ENCODE data around the gene TMEM69. TPM values are rescaled to one million over a fixed set of nuclear protein-coding genes. Genes with fewer than 3 reads are reported as not detected.
A peak's percentile ranks its signal among the peaks of the same experiment; 100 is the strongest.

The TMEM69 gene, protein sequence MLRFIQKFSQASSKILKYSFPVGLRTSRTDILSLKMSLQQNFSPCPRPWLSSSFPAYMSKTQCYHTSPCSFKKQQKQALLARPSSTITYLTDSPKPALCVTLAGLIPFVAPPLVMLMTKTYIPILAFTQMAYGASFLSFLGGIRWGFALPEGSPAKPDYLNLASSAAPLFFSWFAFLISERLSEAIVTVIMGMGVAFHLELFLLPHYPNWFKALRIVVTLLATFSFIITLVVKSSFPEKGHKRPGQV
- 10 to 100 TPM; 21.8 to 22.4 TPM for total RNA-seq

DNA sequence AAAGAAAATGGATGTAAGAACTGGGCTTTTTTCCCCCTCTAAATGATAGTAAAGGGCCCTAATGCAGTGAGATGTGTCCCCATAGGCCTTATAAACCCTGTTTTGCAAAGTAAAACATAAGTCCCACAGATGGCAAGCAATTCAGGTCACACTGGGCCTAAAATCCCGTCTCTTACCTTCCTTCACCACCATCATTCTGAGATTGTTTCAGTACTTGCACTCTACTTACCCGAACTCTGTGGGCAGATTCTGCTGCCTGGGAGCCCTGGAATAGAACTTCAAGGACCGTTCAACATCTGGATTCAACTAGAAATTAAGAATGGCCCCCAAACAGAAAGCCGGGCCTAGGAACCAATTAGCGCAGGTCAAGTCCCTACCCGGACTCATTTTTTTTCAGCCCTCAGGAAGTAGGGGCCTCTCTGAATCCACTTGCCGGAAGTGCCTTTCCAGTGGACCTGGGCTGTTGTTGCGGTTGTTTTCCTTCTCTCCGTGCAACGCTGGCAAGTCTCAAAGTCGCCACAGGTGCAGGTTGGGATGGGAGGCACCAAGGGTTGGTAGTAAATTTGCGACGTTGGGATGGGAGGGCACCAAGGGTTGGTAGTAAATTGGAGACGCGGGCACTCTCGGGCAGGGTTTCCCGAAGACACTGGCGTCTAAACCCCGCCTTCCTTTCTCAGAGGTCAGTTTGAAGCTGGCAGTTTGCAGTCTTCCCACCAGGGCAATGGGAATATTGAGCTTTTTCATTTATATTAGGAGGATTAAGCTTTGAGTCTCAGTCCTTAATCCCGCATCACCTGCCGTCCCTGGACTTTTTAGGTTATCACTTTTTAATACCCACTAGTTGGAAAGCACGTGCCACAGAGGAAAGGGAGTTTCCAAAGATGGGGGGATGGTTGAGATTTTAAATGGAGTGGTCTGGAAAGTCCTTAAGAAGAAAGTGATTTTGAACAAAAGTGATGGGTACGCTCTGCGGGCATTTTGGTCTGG is at the start of gene TMEM69:
Gene TMEM69 (plus strand): TSS at position 428 of the 987 bp plus-strand sequence. CDS start 2,888 bp downstream, outside the sequence.
- ATAC-seq (ENCODE audit: low read depth), result no peak

DNA sequence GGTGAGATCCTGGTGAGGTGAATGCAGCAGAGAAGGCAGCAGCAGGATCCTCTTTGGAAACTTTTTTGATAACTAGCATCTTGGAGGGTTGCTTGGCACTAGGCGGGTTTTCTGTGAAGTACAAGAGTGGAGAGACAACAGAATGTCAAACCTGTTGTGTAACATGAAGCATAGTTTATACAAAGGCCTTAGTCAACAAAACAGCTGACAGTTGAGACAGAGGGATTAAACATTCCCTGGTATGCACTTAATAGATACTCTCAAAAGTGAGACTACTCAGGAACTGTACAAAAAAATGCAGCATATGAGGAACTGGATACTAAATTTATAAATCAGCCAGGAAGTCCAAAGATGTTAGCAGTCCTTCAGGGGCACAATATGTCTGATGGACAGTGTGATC is 47.7 kb upstream of the TMEM69 start:
- Mint-ChIP-seq H3K4me3 (no peak overlapping the region), H3K27ac (no peak overlapping the region), H3K27me3 (no peaks in the 10 kb centered on the region), H3K36me3 (peaks cover 11% of the 10 kb centered on the region), H3K4me1 (peaks cover 1% of the 10 kb centered on the region), H3K9me3 (no peaks in the 10 kb centered on the region)
- no peak for DNase-seq
- ATAC-seq (ENCODE audit: low read depth), result no peak
- POLR2A ChIA-PET, result no interaction called here

More for the DNA sequence above, at the start of gene TMEM69:
- peaks cover 18% of the 10 kb centered on the region for H3K4me1 Mint-ChIP-seq
- no peaks in the 10 kb centered on the region for H3K27me3 Mint-ChIP-seq
- POLR2A ChIA-PET, result interaction anchor here (0.9 to 2.4 kb wide), 11 partner anchors 16 to 1057 kb away, joined by 3 to 21 read pairs (median 5); partner anchors contain the start of genes IPP, MAST2, NASP and RPS8
- peaks cover 6% of the 10 kb centered on the region for H3K36me3 Mint-ChIP-seq
- peak within 1 kb of the TSS; percentile 99 for H3K27ac Mint-ChIP-seq
- no peaks in the 10 kb centered on the region for H3K9me3 Mint-ChIP-seq
- H3K4me3 Mint-ChIP-seq, result peak within 1 kb of the TSS; percentile 92
- peak; percentile 77 for DNase-seq

DNA sequence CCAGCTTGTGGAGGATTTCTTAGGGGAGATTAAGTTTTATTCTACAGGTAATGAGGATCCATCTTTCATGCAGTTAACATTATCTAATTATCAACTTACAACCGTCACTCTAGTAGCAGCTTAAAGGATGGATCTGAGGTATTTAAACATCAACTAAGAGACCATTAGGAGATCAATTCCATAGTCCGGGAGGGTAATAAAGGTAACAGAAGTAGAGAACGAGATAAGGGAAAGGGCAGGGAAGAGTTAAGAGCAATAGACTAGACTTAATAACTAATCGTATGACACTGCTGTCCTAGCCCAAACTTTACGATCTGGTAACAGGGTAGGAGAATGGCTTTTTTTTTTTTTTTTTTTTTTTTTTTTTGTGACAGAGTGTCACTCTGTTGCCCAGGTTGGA is 44.7 kb upstream of the TMEM69 start:
- Mint-ChIP-seq H3K4me3 (no peak overlapping the region), H3K9me3 (no peaks in the 10 kb centered on the region), H3K27ac (no peak overlapping the region), H3K36me3 (peaks cover 15% of the 10 kb centered on the region), H3K4me1 (peaks cover 1% of the 10 kb centered on the region), H3K27me3 (no peaks in the 10 kb centered on the region)
- no peak for ATAC-seq (ENCODE audit: low read depth)
- no peak for DNase-seq
- POLR2A ChIA-PET, result interaction anchor here (0.5 kb wide), 1 partner anchor 556 kb away, joined by 3 read pairs; no protein-coding TSS in a partner anchor

DNA sequence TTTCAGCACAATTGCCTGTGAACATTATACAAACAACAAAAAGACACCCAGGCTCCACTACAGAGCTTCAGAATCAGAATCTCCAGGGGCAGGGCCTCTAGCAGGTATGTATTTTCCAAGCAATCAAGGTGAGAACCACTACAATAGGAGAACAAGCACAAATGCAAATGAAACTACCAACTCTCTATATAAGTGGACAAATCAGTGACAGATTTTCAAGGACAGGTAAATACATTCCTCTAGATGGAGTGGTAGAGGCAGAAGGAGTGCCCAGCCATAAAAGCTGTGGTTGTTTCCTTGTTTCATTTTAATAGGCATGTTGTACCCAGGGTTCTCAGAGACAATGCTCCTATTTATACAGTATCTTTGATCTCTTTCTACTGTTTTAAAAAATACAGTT is 44.0 kb upstream of the TMEM69 start:
- Mint-ChIP-seq H3K36me3 (peaks cover 15% of the 10 kb centered on the region), H3K4me1 (peaks cover 1% of the 10 kb centered on the region), H3K27ac (no peak overlapping the region), H3K9me3 (no peaks in the 10 kb centered on the region), H3K4me3 (no peak overlapping the region), H3K27me3 (no peaks in the 10 kb centered on the region)
- POLR2A ChIA-PET, result no interaction called here
- no peak for ATAC-seq (ENCODE audit: low read depth)
- no peak for DNase-seq

DNA sequence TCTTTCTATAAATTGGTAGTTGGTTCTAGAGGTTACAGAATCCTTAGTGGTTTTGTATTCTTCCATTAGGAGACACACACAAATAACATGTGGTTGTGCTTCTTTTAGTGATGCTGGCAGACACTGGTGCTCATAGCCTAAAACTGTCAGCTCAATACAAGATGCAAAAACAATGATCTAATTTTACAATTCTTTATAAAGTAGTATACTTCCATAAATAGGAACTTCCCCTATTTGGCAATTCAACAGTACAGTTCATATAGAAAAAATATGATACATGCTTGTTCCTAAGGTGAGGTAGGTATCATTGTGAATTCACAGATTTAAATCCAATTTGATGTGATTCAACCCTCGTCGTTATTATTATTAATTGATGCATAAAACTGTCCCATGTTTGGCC is 43.3 kb upstream of the TMEM69 start:
- POLR2A ChIA-PET, result no interaction called here

DNA sequence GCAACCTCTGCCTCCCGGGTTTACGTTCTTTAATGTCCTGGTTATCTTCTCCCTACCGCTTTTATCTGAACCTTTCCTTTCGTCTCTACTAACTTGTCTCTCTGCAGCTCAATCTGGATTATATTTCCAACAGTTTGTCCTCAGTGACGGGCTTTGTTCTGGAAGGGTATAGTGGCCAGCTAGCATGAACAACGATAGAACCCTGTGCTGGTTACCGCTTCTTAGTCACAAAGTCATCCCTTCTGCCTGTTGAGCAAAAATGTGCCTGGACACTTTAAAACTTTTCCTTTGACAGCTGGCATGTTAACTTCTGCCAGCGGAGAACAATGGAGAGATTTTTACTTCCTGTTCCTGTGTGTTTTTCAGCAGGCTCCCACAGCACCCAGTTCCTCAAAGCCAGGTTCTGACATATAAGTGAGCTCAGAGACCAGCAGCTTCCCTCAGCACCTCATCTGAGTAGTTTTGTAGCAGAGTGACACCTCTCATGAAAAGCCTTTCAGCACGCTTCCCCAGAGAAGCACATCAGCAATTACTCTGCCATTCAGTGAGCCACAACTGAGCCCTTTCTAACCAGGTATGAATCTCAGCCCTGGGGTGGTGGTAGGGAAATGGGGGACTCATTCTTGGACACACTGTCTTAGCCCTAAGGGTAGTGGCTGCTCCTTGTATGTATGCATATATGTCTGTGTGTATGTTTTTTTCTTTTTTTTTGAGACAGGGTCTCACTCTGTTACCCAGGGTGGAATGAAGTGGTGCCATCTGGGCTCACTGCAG is 40.5 kb upstream of the TMEM69 start:
- no peak overlapping the region for H3K4me3 Mint-ChIP-seq
- POLR2A ChIA-PET, result no interaction called here
- no peak overlapping the region for H3K27ac Mint-ChIP-seq
- no peak for DNase-seq
- ATAC-seq (ENCODE audit: low read depth), result no peak
- H3K27me3 Mint-ChIP-seq, result no peaks in the 10 kb centered on the region
- H3K4me1 Mint-ChIP-seq, result peaks cover 3% of the 10 kb centered on the region
- H3K9me3 Mint-ChIP-seq, result no peaks in the 10 kb centered on the region
- peaks cover 14% of the 10 kb centered on the region for H3K36me3 Mint-ChIP-seq

More for the DNA sequence above, 43.3 kb upstream of the TMEM69 start:
- Mint-ChIP-seq H3K27me3 (no peaks in the 10 kb centered on the region), H3K4me3 (no peak overlapping the region), H3K27ac (no peak overlapping the region), H3K9me3 (no peaks in the 10 kb centered on the region), H3K4me1 (peaks cover 1% of the 10 kb centered on the region), H3K36me3 (peaks cover 16% of the 10 kb centered on the region)
- DNase-seq, result no peak
- ATAC-seq (ENCODE audit: low read depth), result no peak

DNA sequence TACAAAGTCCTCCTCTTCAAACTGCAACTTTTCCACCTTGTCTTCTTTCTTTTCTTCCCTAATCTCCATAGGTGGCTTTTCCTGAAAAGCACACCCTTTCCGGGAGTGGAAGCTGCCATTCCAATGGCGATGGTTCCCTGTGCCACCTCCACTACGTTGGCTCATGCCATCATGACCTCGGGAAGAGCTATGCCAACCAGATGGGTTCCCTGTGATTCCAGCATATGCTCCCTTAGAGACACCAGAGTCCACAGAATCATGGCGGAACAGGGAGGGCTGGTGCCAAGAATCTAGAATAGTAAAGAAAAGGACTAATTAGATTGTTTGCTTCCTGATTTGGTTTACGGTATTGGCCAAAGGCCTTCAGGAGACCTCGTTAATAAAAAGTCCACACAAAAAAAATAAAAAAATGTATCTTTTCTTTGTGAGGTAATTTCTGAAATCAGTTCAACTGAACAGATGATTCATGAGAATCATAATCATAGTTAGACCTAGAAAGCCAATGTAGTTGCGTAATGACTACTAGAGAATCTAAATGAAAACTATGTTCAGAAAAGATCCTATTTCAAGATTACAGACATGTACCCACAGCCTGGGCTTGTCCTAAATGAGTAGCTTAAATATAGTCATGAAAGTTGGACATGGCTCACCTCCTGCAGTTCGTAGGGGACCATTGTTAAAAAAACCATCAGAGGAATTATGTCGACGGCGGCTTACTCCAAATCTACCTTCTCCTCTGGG is 33.3 kb upstream of the TMEM69 start:
- Mint-ChIP-seq H3K27me3 (no peaks in the 10 kb centered on the region), H3K9me3 (no peaks in the 10 kb centered on the region), H3K4me1 (peaks cover 4% of the 10 kb centered on the region), H3K27ac (no peak overlapping the region), H3K4me3 (no peak overlapping the region), H3K36me3 (peaks cover 28% of the 10 kb centered on the region)
- POLR2A ChIA-PET, result no interaction called here
- no peak for DNase-seq
- ATAC-seq (ENCODE audit: low read depth), result no peak

DNA sequence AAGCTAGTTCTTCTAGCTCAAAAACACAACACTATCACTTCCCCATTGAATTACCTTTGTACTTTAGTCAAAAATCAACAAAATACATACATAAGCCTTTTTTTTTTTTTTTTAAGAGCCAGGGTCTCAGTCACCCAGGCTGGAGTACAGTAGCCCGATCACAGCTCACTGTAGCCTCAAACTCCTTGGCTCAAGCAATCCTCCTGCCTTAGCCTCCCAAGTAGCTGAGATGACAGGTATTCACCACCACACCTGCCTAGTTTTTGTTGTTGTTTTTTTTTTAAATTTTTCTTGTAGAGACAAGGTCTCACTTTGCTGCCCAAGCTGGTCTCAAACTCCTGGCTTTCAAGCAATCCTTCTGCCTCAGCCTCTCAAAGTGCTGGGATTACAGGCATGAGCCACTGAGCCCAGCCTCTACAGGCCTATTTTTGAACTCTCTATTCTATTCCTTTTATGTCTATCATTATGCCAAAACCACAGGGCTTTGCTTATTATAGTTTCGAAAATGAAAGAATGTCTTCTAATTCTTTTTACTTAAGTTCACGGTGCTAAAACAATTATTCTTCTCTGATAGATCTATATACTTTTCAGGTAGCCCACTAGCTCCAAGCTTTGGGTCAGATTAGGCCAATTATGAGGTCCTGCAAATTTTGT is 31.3 kb upstream of the TMEM69 start:
- no peaks in the 10 kb centered on the region for H3K9me3 Mint-ChIP-seq
- peaks cover 28% of the 10 kb centered on the region for H3K36me3 Mint-ChIP-seq
- no peak for DNase-seq
- H3K27me3 Mint-ChIP-seq, result no peaks in the 10 kb centered on the region
- H3K27ac Mint-ChIP-seq, result no peak overlapping the region
- POLR2A ChIA-PET, result no interaction called here
- no peak for ATAC-seq (ENCODE audit: low read depth)
- H3K4me1 Mint-ChIP-seq, result peaks cover 4% of the 10 kb centered on the region
- no peak overlapping the region for H3K4me3 Mint-ChIP-seq

DNA sequence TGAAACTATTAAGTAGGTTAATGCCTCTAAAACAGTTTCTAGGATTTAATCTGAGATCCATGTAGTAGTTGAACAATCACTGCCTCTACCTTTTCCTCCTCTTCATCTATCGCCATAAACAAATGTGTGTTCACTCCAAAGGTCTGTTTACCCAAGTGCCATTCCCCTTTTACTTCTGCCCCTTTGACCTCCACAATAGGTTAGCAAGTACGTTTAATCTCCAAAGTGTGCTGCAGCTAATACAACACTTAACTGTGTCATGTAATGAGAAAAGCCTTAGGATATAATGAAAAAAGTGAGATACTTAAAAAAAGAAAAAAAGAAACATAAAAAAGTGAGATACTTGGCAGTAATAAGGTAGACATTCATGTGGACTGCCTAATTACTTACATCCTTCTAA is 29.8 kb upstream of the TMEM69 start:
- H3K4me1 Mint-ChIP-seq, result peaks cover 4% of the 10 kb centered on the region
- ATAC-seq (ENCODE audit: low read depth) (no peak), DNase-seq (no peak)
- peaks cover 21% of the 10 kb centered on the region for H3K36me3 Mint-ChIP-seq
- no peaks in the 10 kb centered on the region for H3K9me3 Mint-ChIP-seq
- H3K27ac Mint-ChIP-seq, result no peak overlapping the region
- H3K4me3 Mint-ChIP-seq, result no peak overlapping the region
- POLR2A ChIA-PET, result no interaction called here
- H3K27me3 Mint-ChIP-seq, result no peaks in the 10 kb centered on the region

DNA sequence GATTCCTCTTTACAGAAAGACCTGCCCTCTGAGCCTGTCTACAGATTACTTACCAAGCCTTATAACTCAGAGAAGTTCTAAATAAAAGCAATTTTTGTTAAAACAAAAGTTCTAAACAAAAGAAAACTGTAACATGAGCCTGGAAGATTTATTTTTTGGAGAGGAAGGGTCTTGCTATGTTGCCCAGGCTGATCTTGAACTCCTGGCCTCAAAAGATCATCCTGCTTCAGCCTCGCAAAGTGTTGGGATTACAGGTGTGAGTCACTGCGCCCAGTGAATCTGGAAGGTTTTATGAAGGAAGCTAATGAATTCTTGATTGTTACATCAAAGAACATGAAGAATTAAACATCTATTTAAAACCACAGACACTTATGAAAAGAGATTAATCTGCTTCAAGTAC is 28.8 kb upstream of the TMEM69 start:
- ATAC-seq (ENCODE audit: low read depth), result no peak
- Mint-ChIP-seq H3K27ac (no peak overlapping the region), H3K36me3 (peaks cover 25% of the 10 kb centered on the region)

DNA sequence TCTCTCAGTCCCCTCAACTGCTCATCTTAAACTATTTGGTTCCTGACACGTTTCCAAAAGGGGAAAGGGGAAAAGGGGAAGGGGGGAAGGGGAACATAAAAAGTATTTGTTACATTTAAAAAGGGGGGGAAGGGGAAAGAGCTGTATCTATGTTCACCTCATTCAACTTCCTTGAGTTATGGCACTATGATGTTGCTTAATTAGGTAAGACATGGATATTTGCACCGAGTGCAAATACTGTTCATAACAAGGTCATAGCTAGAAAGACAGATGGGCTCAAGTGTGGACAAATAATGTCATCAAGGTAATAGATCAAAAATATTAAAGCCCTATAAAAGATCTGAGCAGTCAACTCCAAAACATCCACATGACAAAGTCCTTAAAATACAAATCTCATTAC is 27.6 kb upstream of the TMEM69 start:
- Mint-ChIP-seq H3K4me3 (no peak overlapping the region), H3K4me1 (peaks cover 1% of the 10 kb centered on the region), H3K27ac (no peak overlapping the region), H3K9me3 (no peaks in the 10 kb centered on the region), H3K36me3 (peaks cover 21% of the 10 kb centered on the region), H3K27me3 (no peaks in the 10 kb centered on the region)
- ATAC-seq (ENCODE audit: low read depth), result no peak
- POLR2A ChIA-PET, result no interaction called here
- DNase-seq, result no peak

More for the DNA sequence above, 28.8 kb upstream of the TMEM69 start:
- Mint-ChIP-seq H3K4me1 (peaks cover 4% of the 10 kb centered on the region), H3K4me3 (no peak overlapping the region), H3K27me3 (no peaks in the 10 kb centered on the region), H3K9me3 (no peaks in the 10 kb centered on the region)
- POLR2A ChIA-PET, result no interaction called here
- DNase-seq, result no peak

DNA sequence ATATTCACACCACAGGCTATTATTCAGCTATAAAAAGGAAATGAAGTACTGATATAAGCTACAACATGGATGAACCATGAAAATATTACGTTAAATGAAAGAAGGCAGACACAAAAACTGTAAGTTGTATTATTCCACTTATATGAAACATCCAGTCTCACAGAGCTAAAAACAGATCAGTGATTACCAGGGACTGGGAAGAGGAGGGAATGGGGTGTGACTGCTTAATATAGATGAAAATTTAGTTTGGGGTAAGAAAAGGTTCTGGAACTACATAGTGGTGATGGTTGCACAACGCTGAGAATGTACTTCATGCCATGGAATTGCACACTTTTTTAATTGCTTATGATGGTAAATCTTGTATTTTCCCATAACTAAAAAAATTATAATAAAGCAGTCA is 21.1 kb upstream of the TMEM69 start:
- POLR2A ChIA-PET, result no interaction called here
- Mint-ChIP-seq H3K36me3 (peaks cover 17% of the 10 kb centered on the region), H3K27ac (no peak overlapping the region), H3K27me3 (no peaks in the 10 kb centered on the region), H3K4me1 (peaks cover 3% of the 10 kb centered on the region), H3K9me3 (no peaks in the 10 kb centered on the region), H3K4me3 (no peak overlapping the region)
- ATAC-seq (ENCODE audit: low read depth) (no peak), DNase-seq (no peak)

Measured in activated naive CD8-positive, alpha-beta T cell treated with anti-CD3 and anti-CD28 coated beads, Interleukin-2, amount 10 ng/mL, durations not matched to agents 7 days and 5 days (primary cell).